Neural cell (in vitro differentiated cells): Measurements from ENCODE around the gene DGKI. TPM values are rescaled to one million over a fixed set of nuclear protein-coding genes. Genes with fewer than 3 reads are reported as not detected.

Experiments
- H2AFZ ChIP-seq: fragments of 200-600, 300-800 bp; sonication (generic), shearing (Covaris generic); 2 replicates; pipeline ENCODE4 v1.6.0; 2014; ENCODE audit warnings: low read depth, mild to moderate bottlenecking, antibody characterized with exemption, low read length, moderate library complexity
- H3F3A ChIP-seq: fragments of 200-600 bp; shearing (Covaris generic); 2 replicates; pipeline ENCODE4 v1.6.1; 2016; ENCODE audit warnings: mild to moderate bottlenecking, moderate library complexity, mixed read lengths, antibody characterized with exemption, low read length; ENCODE audit not compliant: insufficient read depth, poor library complexity, severe bottlenecking
- H3K27ac ChIP-seq: fragments of 200-600, 300-800 bp; sonication (generic), shearing (Covaris generic); 2 replicates; pipeline ENCODE4 v1.5.1; 2014; ENCODE audit warnings: mild to moderate bottlenecking, low read length, moderate library complexity
- H3K27me3 ChIP-seq: fragments of 300-800, 200-600 bp; sonication (generic), shearing (Covaris generic); 2 replicates; pipeline ENCODE4 v1.6.0; 2014; ENCODE audit warnings: mild to moderate bottlenecking, low read depth, low read length, moderate library complexity; ENCODE audit not compliant: insufficient read depth
- H3K36me3 ChIP-seq: fragments of 300-800, 200-600 bp; sonication (generic), shearing (Covaris generic); 2 replicates; pipeline ENCODE4 v1.5.1; 2014; ENCODE audit warnings: mild to moderate bottlenecking, antibody characterized with exemption, low read length, moderate library complexity; ENCODE audit not compliant: insufficient read depth
- H3K4me2 ChIP-seq: fragments of 300-800, 200-600 bp; sonication (generic), shearing (Covaris generic); 2 replicates; pipeline ENCODE4 v1.6.0; 2014; ENCODE audit warnings: mild to moderate bottlenecking, low read length
- H3K4me3 ChIP-seq: fragments of 300-800, 200-600 bp; sonication (generic), shearing (Covaris generic); 2 replicates; pipeline ENCODE4 v1.5.1; 2014; ENCODE audit warnings: mild to moderate bottlenecking, low read length, moderate library complexity
- H3K79me2 ChIP-seq: fragments of 200-600 bp; shearing (Covaris generic); replicated peaks from 2 replicates; pipeline ENCODE4 v1.6.0; 2014; ENCODE audit warnings: mild to moderate bottlenecking, low read length, moderate library complexity; ENCODE audit not compliant: insufficient read depth
- H3K9ac ChIP-seq: fragments of 300-800, 200-600 bp; sonication (generic), shearing (Covaris generic); 2 replicates; pipeline ENCODE4 v1.6.1; 2016; ENCODE audit warnings: mild to moderate bottlenecking, low read length, mixed read lengths
- H3K9me2 ChIP-seq: fragments of 200-600 bp; shearing (Covaris generic); 2 replicates; pipeline ENCODE4 v1.6.1; 2016; ENCODE audit warnings: mild to moderate bottlenecking, low read length, mixed read lengths; ENCODE audit not compliant: insufficient read depth
- H3K9me3 ChIP-seq: fragments of 200-600, 300-800 bp; sonication (generic), shearing (Covaris generic); 2 replicates; pipeline ENCODE4 v1.6.1; 2016; ENCODE audit warnings: mild to moderate bottlenecking, mixed run types, low read length, moderate library complexity, mixed read lengths
- H4K20me1 ChIP-seq: fragments of 200-600 bp; shearing (Covaris generic); 2 replicates; pipeline ENCODE4 v1.6.1; 2016; ENCODE audit warnings: mild to moderate bottlenecking, mixed run types; ENCODE audit not compliant: insufficient read depth
- EP300 ChIP-seq: fragments of 450-650 bp; conservative IDR thresholded peaks from 2 replicates; pipeline ENCODE4 v1.6.1; 2014; ENCODE audit warnings: antibody characterized with exemption, mild to moderate bottlenecking, moderate library complexity; ENCODE audit not compliant: poor library complexity, severe bottlenecking
- EZH2 ChIP-seq: fragments of 200-600, 300-800 bp; shearing (Covaris generic), sonication (generic); IDR thresholded peaks from 2 replicates; pipeline ENCODE4 v1.6.1; 2014; ENCODE audit warnings: antibody characterized with exemption, low read length, borderline replicate concordance, mild to moderate bottlenecking; ENCODE audit not compliant: insufficient read depth, poor library complexity, severe bottlenecking
- MXI1 ChIP-seq: fragments of 450-650 bp; conservative IDR thresholded peaks from 2 replicates; pipeline ENCODE4 v1.6.1; 2014; ENCODE audit warnings: antibody characterized with exemption, mild to moderate bottlenecking; ENCODE audit not compliant: poor library complexity, severe bottlenecking
- POLR2AphosphoS5 ChIP-seq: IDR thresholded peaks from 2 replicates; pipeline ENCODE4 v1.6.1; 2012
- RAD21 ChIP-seq: fragments of 450-650 bp; conservative IDR thresholded peaks from 2 replicates; pipeline ENCODE4 v1.6.1; 2014; ENCODE audit warnings: antibody characterized with exemption, mild to moderate bottlenecking, moderate library complexity
- SMC3 ChIP-seq: fragments of 450-650 bp; conservative IDR thresholded peaks from 2 replicates; pipeline ENCODE4 v1.6.1; 2014; ENCODE audit warnings: antibody characterized with exemption, mild to moderate bottlenecking, moderate library complexity; ENCODE audit not compliant: poor library complexity
- polyA plus RNA-seq: library from polyadenylated mRNA; depleted of rRNA; stranded (reverse); fragments of >200 nt; gene quantifications from 2 replicates; pipeline ENCODE4 v1.2.3, GENCODE V29; 2014
- TF ChIP-seq, protein P1 (sequence below): fragments of 450-650 bp; IDR thresholded peaks from 2 replicates; pipeline ENCODE4 v1.5.1; 2014; ENCODE audit warnings: antibody characterized with exemption, mild to moderate bottlenecking, moderate library complexity; ENCODE audit not compliant: poor library complexity, severe bottlenecking
- TF ChIP-seq, protein P2 (sequence below): IDR thresholded peaks from 2 replicates; pipeline ENCODE4 v1.6.1; 2012; ENCODE audit warnings: borderline replicate concordance

DGKI gene
- polyA plus RNA-seq, 1 donor from 2014 or later = 15.8 TPM

DNA sequence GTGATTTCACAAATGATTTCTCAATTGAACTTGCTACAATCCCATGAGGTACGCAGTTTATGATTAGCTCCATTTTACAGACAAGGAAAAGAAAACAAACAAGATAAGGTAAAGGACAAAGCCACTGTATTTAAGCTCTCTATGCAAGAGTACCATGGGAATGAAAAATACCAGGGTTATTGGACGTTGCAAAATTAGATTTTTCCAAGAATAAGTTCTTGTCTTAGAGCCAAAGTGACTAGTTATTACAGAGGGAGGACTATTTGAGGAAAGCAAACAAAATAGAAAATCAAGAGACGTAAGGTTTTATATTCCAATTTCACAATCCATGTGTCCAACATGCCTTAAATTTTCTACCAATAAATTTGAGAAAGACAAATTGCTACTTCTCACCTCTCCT lies 405.3 kb downstream of the DGKI start:
- Histone ChIP-seq H3K27ac (no peak overlapping the region), H3K27me3 (no peaks in the 10 kb centered on the region)
- TF ChIP-seq SMC3 (no peak), MXI1 (no peak), POLR2AphosphoS5 (no peak), EZH2 (no peak), RAD21 (no peak), EP300 (no peak)
- TF ChIP-seq, protein P1, sequence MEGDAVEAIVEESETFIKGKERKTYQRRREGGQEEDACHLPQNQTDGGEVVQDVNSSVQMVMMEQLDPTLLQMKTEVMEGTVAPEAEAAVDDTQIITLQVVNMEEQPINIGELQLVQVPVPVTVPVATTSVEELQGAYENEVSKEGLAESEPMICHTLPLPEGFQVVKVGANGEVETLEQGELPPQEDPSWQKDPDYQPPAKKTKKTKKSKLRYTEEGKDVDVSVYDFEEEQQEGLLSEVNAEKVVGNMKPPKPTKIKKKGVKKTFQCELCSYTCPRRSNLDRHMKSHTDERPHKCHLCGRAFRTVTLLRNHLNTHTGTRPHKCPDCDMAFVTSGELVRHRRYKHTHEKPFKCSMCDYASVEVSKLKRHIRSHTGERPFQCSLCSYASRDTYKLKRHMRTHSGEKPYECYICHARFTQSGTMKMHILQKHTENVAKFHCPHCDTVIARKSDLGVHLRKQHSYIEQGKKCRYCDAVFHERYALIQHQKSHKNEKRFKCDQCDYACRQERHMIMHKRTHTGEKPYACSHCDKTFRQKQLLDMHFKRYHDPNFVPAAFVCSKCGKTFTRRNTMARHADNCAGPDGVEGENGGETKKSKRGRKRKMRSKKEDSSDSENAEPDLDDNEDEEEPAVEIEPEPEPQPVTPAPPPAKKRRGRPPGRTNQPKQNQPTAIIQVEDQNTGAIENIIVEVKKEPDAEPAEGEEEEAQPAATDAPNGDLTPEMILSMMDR = no peak

DNA sequence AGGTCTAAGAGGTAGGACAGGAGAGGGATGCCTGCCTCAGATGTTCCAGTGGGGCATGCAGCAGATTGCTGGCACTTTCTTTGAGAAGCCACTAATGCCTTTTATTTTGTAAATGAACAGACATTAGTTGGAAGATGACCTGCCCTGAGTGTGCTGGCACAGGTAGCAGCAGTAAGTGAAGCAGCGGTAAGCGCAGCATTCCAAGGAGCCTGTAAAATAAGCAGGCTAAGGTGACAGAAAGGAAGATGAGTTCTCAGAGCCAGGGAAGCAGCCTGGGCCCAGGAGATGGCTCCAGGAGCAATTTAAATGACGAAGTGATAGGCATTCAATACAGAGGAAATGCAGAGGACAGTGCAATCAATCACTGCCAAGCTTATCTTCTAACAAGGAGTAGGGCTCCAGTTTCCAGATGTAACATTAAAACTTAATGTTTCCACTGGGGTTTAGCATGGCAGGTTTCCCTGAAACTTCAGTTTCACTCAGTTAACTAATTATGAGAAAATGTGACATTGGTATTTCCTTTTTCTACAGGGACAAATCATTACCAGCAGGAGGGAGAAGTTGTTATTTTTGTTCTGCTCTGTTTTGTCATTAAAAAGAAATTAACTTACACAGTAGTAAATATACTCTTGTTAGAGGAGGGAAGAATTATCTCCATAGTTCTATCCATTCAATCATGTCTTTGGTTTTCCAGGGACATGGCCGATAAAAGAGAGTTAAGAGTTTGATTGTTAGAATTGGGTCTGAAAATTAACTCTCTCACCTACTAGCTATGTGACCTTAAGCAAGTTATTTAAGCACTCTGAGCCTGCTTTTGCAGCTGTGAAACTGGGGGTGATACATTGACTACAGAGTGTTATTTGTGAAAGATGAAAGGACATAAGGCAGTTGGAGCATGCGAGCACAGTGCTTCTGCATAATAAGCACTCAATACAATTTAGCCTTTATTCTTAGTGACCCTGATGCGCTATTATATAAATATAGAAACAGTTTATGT lies 406.6 kb downstream of the DGKI start:
- Histone ChIP-seq H3K27me3 (no peaks in the 10 kb centered on the region), H3K9me3 (no peaks in the 10 kb centered on the region), H3K27ac (no peak overlapping the region), H3K4me3 (peak overlapping the region; percentile 28), H3K36me3 (no peaks in the 10 kb centered on the region), H3K9ac (no peak overlapping the region), H3K79me2 (no peaks in the 10 kb centered on the region), H2AFZ (no peak overlapping the region), H3K9me2 (no peaks in the 10 kb centered on the region), H3K4me2 (no peak overlapping the region), H4K20me1 (no peaks in the 10 kb centered on the region), H3F3A (no peaks in the 10 kb centered on the region)
- TF ChIP-seq SMC3 = no peak
- TF ChIP-seq, protein P2, sequence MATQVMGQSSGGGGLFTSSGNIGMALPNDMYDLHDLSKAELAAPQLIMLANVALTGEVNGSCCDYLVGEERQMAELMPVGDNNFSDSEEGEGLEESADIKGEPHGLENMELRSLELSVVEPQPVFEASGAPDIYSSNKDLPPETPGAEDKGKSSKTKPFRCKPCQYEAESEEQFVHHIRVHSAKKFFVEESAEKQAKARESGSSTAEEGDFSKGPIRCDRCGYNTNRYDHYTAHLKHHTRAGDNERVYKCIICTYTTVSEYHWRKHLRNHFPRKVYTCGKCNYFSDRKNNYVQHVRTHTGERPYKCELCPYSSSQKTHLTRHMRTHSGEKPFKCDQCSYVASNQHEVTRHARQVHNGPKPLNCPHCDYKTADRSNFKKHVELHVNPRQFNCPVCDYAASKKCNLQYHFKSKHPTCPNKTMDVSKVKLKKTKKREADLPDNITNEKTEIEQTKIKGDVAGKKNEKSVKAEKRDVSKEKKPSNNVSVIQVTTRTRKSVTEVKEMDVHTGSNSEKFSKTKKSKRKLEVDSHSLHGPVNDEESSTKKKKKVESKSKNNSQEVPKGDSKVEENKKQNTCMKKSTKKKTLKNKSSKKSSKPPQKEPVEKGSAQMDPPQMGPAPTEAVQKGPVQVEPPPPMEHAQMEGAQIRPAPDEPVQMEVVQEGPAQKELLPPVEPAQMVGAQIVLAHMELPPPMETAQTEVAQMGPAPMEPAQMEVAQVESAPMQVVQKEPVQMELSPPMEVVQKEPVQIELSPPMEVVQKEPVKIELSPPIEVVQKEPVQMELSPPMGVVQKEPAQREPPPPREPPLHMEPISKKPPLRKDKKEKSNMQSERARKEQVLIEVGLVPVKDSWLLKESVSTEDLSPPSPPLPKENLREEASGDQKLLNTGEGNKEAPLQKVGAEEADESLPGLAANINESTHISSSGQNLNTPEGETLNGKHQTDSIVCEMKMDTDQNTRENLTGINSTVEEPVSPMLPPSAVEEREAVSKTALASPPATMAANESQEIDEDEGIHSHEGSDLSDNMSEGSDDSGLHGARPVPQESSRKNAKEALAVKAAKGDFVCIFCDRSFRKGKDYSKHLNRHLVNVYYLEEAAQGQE = peak; percentile 59
- TF ChIP-seq EP300 = peak; percentile 80

More for the DNA sequence above, 405.3 kb downstream of the DGKI start:
- Histone ChIP-seq H3K4me3 (no peak overlapping the region), H3K9ac (no peak overlapping the region), H2AFZ (no peak overlapping the region), H3K4me2 (no peak overlapping the region), H3F3A (no peaks in the 10 kb centered on the region), H3K36me3 (no peaks in the 10 kb centered on the region), H4K20me1 (no peaks in the 10 kb centered on the region), H3K79me2 (no peaks in the 10 kb centered on the region), H3K9me3 (no peaks in the 10 kb centered on the region), H3K9me2 (no peaks in the 10 kb centered on the region)
